Measurements from ENCODE around the gene ZNF133.

The ZNF133 gene

GRCh38 chr20:18361678-18362077, 73.4 kb downstream of the ZNF133 start:
- DNase-seq (ENCODE audit: low read depth, low spot score), result no peak

DNA sequence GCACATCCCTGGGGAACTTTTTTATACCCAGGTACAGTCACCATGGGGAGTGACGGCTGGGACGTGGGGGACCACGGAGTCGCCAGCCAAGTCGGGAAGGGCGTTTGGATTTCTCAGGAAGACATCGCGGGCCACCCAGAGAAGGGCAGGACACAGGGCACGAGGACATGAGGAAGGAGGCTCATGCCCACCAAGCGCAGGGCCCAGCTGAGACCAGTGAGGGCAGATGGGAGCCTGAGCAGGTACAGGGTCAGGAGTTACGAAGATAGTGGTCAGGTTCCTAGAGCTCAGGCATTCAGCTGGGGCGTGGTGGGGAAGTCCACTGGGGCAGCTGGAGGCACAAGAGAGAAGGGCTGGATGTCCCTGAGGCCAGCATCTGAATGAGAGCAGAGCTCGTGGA, 74.6 kb downstream of the ZNF133 start:
- DNase-seq (ENCODE audit: low read depth, low spot score), result no peak

GRCh38 chr20:18363708-18364107, 75.4 kb downstream of the ZNF133 start:
- DNase-seq (ENCODE audit: low read depth, low spot score), result no peak

DNA sequence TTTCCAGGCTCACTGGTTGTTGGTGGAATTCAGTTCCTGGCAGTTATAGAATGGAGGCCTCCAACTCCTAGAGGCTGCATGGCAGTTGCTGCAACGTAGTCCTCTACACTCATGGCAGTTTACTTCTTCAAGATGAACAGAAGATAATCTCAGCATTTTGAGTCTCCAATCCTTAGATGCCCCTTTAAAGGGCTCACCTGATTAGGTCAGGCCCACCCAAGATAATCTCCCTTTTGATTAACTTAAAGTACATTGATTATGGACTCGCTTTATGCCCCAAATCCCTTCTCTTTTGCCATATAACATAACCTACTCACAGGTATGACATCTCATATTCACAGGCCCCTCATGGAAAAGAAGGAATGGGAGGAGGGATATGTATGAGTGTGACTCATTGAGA, 76.4 kb downstream of the ZNF133 start:
- DNase-seq (ENCODE audit: low read depth, low spot score), result no peak

Measured in brain pericyte (primary cell).